Activated T-helper 9 cell treated with anti-CD3 and anti-CD28 coated beads, Interleukin-2, amount 50 U/mL, for 16 hours (primary cell): ENCODE measurements around the gene PARD6B.
"Not testable (repeated sequence)": the region's sequence is repeated elsewhere in the genome, so short reads cannot be mapped to it uniquely, and the experiment has no call there.

ENCODE experiments used
- DNase-seq: peaks from one replicate; pipeline ENCODE4 v3.0.0-alpha.2; 2020; ENCODE audit warnings: low read depth

The PARD6B gene

DNA sequence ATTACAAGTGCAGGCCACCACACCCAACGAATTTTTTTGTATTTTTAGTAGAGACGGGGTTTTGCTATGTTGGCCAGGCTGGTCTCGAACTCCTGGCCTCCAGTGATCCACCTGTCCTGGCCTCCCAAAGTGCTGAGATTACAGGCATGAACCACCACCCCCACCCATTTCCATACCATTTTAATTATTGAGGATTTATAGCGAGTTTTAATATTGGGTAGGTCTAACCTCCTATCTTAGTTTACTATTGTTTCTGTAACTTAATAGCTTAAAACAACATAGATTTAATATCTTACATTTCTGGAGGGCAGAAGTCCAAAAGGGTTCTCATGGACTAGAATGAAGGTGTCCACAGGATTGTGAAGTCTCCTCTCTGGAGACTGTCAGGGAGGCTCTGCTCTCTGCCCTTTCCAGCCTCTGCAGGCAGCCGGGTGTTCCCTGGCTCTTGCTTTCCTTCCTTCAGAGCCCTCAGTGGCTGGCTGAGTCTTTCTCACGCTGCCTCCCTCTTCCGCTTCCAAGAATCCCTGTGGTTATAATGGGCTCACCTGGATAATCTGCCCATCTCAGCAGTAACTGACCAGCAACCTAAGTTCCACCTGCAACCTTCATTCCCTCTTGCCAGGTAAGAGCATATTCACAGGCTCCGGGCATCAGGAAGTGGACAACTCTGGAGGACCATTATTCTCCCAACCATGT, 44.9 kb downstream of the PARD6B start:
- DNase-seq: no peak

DNA sequence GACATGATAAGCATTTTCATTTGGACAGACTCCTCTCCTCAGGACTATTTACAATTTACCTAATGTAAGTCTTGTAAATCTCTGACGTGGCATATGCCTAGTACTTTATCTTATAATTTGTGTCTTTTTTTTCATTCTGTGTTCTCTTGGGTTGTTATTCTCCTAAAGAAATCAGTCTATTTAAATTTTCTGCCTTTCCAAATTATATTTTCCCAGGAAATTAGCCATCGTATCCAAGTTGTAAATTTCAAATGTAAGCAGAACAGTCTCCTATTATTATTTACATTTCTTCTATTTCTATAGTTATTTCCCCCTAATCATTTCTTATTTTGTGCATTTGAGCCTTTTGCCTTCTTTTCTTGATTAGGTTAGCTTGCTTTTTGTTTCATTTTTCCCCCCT, 46.0 kb downstream of the PARD6B start:
- no peak for DNase-seq

GRCh38 chr20:50778994-50779393, 47.6 kb downstream of the PARD6B start:
- DNase-seq: not testable (repeated sequence)

DNA sequence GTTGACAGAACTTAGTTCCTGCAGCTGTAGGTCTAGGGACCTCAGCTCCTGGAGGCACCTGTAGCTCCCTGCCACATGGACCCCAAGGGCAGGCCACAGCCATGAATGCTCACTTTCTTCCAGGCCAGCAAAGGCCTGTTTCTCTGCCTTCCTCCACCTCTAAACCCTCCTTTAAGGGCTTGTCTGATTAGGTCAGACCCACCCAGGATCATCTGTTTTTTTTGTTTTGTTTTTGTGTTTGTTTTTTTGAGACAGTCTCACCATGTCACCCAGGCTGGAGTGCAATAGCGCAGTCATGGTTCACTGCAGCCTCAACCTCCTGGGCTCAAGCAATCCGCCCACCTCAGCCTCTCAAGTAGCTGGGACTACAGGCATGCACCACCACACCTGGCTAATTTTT, 52.0 kb downstream of the PARD6B start:
- DNase-seq: no peak

DNA sequence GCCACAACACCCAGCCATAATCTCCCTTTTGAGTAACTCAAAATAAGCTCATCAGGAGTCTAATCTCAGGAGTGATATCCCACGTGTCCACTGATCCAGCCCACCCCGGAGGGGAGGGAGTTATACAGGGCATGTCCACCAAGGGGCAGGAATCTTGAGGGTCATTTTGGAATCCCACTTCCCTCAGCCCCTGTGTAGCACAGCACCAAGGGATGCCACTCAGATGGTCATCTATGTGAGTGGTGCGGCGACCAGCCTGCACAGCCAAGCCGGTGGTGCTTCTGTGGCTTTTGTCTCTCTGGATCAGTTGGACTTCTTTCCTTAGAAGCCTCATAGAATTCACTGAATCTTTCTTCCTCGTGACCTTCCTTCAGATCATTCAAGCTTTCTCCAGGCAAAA, 52.5 kb downstream of the PARD6B start:
- no peak for DNase-seq

GRCh38 chr20:50784464-50784863, 53.1 kb downstream of the PARD6B start:
- no peak for DNase-seq

DNA sequence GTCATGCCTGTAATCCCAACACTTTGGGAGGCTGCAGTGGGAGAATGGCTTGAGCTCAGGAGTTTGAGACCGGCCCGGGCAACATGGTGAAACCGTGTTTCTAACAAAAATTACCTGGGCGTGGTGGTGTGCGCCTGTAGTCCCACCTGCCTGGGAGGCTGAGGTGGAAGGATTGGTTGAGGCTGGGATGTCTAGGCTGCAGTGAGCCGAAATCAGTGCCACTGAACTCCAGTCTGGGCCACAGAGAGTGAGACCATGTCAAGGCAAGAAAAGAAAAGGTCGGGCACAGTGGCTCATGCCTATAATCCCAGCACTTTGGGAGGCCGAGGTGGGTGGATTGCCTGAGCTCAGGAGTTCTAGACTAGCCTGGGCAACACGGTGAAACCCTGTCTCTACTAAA, 55.3 kb downstream of the PARD6B start:
- no peak for DNase-seq

DNA sequence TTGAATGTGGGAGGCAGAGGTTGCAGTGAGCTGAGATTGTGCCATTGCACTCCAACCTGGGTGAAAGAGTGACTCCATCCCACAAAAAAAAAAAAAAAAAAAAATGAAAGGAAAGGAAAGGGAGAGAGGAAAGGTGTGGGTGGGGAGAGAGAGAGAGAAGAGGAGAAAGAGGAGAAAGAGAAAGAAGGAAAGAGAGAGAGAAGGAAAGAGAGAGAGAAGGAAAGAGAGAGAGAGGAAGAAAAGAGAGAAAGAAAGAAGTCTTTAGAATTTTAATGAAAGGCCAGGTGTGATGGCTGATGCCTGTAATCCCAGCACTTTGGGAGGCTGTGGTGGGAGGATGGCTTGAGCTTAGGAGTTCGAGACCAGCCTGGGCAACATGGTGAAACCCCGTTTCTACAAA, 55.8 kb downstream of the PARD6B start:
- DNase-seq: no peak

DNA sequence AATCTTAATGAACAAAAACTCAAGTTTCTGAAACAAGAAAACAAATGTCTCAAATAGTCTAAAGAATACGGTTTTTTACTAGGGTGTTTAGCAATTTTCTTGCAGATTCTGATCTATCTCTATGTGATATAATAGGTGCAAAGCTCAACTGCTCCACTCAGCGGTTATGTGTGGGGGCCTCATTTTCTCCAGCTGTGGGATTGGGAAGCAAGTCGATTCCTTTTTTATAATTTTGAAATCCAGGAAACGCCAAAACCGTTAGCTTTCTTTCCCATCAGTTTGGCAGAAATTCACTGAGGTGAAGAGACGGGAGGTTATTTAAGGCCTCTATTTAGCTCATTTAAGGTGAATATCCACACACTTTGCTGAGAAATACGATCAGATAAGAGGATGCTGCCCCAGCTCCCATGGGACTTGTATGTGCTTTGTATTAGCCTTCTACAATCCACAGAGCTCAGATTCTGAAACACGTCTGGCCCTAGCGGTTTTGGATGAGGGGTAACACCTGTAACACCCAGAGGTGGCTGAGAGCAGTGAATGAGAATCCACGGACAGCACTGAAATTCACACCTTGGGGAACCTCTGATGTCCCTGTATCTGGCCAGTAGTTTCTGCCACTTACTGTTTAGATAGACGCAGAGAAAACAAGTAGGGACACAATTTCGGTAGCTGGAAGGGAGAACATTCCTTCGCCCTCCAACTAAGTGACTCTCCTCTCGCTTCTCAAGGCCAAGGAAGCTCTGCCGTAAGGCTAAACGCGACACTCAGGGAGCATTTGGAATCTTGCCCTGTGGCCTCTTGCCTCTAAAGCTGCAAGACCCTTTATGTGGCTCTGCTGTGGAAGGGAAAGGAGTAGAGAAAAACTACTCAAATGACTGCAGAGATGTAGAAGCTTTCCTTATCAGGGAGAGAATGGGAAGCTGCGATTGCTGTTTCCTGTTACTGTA, 56.9 kb downstream of the PARD6B start:
- DNase-seq: no peak

- DNase-seq: no peak
Measured at GRCh38 chr20:50789968-50790650, 58.7 kb downstream of the PARD6B start.

GRCh38 chr20:50790651-50791277, 59.4 kb downstream of the PARD6B start:
- peak; percentile 66 for DNase-seq

DNA sequence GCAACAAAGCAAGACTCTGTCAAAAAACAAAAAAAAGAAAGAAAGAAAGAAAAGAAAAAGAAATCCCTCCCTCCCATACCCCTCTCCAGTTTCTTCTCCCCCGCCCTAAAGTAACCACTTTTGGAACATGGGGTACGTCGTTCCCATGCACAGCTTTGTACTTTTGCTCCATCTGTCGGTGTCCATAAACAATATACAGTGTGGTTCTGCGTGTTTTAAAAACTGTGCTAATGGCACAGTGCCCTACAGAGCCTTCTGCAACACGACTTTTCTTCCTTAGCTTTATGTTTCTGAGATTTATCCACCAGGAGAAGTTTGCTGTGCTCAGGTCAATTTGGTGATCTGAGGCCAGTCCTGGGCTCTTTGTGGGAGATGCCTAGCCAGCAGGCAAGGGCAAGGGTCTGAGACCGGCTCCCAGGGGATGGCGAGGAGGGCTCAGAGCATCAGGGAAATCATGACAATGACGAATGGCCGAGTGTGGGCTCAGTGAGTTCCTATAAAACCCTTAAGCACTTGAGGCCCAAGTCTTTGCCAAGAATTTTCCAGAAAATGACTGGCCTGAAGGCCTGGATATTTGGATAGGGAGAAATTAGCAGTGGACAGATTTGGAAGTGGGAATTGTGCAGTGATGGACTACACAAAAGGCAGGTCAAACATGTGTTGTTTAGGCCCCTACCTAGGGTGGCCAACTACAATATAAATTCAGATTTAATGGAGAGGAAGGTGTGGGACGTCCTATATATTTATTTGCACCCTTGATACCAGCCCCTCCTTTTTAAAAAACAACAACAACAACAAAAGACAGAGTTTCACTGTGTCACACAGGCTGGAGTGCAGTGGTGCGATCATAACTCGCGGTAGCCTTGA, 61.6 kb downstream of the PARD6B start:
- DNase-seq: no peak

- peak; percentile 27 for DNase-seq
Measured at GRCh38 chr20:50793575-50794016, 62.2 kb downstream of the PARD6B start.

DNA sequence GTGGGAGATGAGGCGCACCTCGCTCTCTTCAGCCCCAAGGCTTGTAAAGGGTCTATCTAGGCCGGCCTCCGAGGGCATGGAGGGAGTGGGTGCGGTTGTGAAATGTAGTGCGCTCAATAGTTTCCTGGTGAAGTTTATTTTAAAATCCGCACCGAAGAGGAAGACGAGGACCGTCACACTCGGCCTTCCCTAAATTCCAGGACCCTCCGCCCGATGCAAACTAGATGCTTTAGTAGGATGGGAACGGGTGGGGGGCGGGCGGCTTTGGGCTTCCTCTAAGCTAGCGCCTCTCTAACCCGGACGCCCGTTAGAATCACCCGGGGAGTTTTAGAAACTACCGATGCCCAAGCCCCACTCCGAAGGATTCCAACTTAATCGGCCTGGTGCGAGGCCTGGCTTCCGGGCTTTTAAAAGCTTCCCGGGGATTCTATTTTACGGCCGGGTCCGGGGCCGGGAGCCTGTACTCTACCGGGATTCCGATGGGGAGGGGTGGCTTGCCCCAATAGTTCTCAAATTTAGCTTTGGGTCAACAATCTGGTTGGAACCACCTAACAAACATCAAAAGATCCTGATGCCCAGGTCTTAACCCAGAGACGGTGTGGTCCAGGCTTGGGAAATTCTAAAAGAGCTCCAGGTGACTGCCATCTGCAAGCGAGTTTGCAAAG, 62.9 kb downstream of the PARD6B start:
- DNase-seq: no peak

- DNase-seq: peak; percentile 82
Measured at GRCh38 chr20:50794846-50795634, 63.7 kb downstream of the PARD6B start, which contains the start of gene BCAS4. BCAS4 (plus strand) TSS chr20:50795061; CDS start chr20:50795084, 23 bp downstream.

- DNase-seq: no peak
Measured at GRCh38 chr20:50797142-50797541, 65.8 kb downstream of the PARD6B start.

DNA sequence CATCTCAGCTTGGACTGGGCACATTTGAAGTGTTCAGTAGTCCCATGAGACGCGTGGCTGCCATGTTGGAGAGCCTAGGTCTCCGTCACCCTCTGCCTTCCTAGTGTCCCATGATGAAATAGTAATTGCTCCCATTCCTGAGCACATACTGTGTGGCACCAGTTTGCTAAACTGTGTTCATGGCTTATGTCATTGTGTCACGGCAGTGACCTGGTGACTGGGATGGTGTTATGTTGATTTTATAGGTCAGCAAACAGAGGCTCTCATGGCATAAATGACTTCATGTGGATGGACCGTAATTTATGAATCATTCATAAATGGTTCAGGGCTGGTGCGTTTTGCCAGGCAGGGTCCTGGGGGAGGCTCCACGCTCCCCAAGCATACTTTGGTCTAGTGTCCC, 67.3 kb downstream of the PARD6B start:
- no peak for DNase-seq

DNA sequence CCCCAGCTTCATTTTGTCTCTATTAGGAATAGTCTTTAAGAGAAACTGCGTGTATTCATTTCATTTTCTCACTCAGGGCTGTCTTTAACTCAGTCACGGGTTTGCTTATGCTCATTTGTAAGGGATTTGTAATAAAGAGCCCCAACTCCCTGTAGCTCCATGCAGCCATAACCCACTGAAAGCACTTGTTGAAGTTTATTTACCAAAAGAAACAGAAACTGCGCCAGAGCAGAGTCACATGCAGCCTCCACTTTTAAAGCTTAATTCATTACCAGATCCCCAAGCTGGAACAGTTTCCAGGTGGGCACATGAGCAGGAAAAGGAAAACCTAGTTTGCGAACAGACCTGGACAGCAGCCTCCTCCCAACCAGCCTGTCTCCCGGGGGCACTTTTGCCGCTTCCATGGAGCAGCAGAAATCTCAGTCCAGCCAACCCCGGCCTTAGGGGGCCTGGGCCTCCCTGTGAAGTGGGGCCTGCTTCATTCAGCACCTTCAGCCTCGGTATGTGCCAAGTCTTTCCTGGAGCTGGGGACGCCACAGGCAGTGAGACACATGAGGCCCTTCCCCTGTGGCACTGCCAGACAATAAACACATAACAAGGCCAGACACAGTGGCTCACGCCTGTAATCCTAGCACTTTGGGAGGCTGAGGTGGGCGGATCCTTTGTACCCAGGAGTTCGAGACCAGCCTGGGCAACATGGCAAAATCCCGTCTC, 68.0 kb downstream of the PARD6B start:
- no peak for DNase-seq
